GM12878 (cell line): Measurements from ENCODE around the gene PTPRC. TPM values are rescaled to one million over a fixed set of nuclear protein-coding genes. Genes with fewer than 3 reads are reported as not detected.
A peak's percentile ranks its signal among the peaks of the same experiment; 100 is the strongest.

Experiments
- ATAC-seq: fragments of 200-7000 bp; cut with Tn5 transposase; 3 replicates; pipeline ENCODE4 v1.9.1; 2020; ENCODE audit warnings: mild to moderate bottlenecking, moderate library complexity
- BruUV-seq: library from RNA; stranded (reverse); fragments of 400-500 nt; replicated peaks from 2 replicates; lab custom pipeline; 2021; lab: Mats Ljungman, UMichigan
- CTCF ChIA-PET: fragments of 300-600 bp; sonication (Branson Sonifier 250); formaldehyde crosslinking; extraction: SDS; loops from one replicate; lab custom pipeline; 2021; ENCODE audit warnings: inconsistent platforms; lab: Yijun Ruan, JAX
- POLR2A ChIA-PET: fragments of 350-600 bp; formaldehyde crosslinking; extraction: SDS; loops from one replicate; lab custom pipeline; 2021; ENCODE audit warnings: inconsistent platforms; lab: Charles Lee
- RAD21 ChIA-PET: fragments of 300-600 bp; sonication (Branson Sonifier 250); formaldehyde crosslinking; loops from one replicate; lab custom pipeline; 2023; ENCODE audit warnings: antibody characterized with exemption; ENCODE audit not compliant: unreplicated experiment; lab: Charles Lee
- SMC1A ChIA-PET: fragments of 300-600 bp; sonication (Branson Sonifier 250); formaldehyde crosslinking; loops from one replicate; lab custom pipeline; 2023; ENCODE audit not compliant: unreplicated experiment, uncharacterized antibody; lab: Charles Lee
- DNase-seq: peaks from one replicate; pipeline ENCODE4 v3.0.0-alpha.2; 2011; ENCODE audit warnings: low read depth, low spot score
- FAIRE-seq: peaks from 3 replicates; lab custom pipeline; 2011; peaks lifted over from hg19 to GRCh38; lab: Jason Lieb, UNC
- H2AFZ ChIP-seq: 2 replicates; pipeline ENCODE4 v1.6.0; 2011; ENCODE audit warnings: low read depth, low read length, control low read depth; ENCODE audit not compliant: control insufficient read depth
- H3K27ac ChIP-seq: 2 replicates; pipeline ENCODE4 v1.5.1; 2011; ENCODE audit warnings: control low read depth; ENCODE audit not compliant: control insufficient read depth, insufficient read depth
- H3K27me3 ChIP-seq, 2 experiments: replicated peaks in 1 of 2; 2 replicates each; pipeline versions ENCODE4 v1.6.0 to v1.6.1; 2011; ENCODE audit warnings: low read length in 1 of 2; ENCODE audit not compliant: control insufficient read depth in 2 of 2, insufficient read depth in 2 of 2
- H3K36me3 ChIP-seq, 2 experiments: 2 replicates each; pipeline ENCODE4 v1.5.1; 2011; ENCODE audit warnings: low read length in 1 of 2; ENCODE audit not compliant: control insufficient read depth in 2 of 2, insufficient read depth in 2 of 2
- H3K4me1 ChIP-seq: 2 replicates; pipeline ENCODE4 v1.6.1; 2011; ENCODE audit warnings: mild to moderate bottlenecking, low read length, moderate library complexity, mixed read lengths; ENCODE audit not compliant: control insufficient read depth, insufficient read depth
- H3K4me2 ChIP-seq: 2 replicates; pipeline ENCODE4 v1.6.0; 2011; ENCODE audit warnings: control low read depth; ENCODE audit not compliant: control insufficient read depth, insufficient read depth
- H3K4me3 ChIP-seq: fragments of 200-600 bp; sonication (generic); 2 replicates; pipeline ENCODE4 v1.5.1; 2016
- H3K79me2 ChIP-seq: 2 replicates; pipeline ENCODE4 v1.6.0; 2011; ENCODE audit warnings: low read length; ENCODE audit not compliant: control insufficient read depth, insufficient read depth
- H3K9ac ChIP-seq: 2 replicates; pipeline ENCODE4 v1.8.0; 2011; ENCODE audit warnings: low read length, control low read depth, mixed read lengths; ENCODE audit not compliant: control insufficient read depth, insufficient read depth
- H3K9me3 ChIP-seq: replicated peaks from 3 replicates; pipeline ENCODE4 v1.5.1; 2011; ENCODE audit warnings: mild to moderate bottlenecking, low read length; ENCODE audit not compliant: control insufficient read depth, insufficient read depth
- H4K20me1 ChIP-seq: 2 replicates; pipeline ENCODE4 v1.6.0; 2011; ENCODE audit not compliant: control insufficient read depth, insufficient read depth
- KDM1A ChIP-seq: fragments of 200-600 bp; sonication (generic); IDR thresholded peaks from 2 replicates; pipeline ENCODE4 v1.6.1; 2016; ENCODE audit warnings: borderline replicate concordance
- SMAD5 ChIP-seq: IDR thresholded peaks from 2 replicates; pipeline ENCODE4 v1.6.1; 2016; ENCODE audit warnings: antibody characterized with exemption, low read depth
- SRF ChIP-seq, 2 experiments: IDR thresholded peaks; 2 replicates each; pipeline ENCODE4 v1.6.1; 2011; ENCODE audit warnings: low read depth in 2 of 2, low read length in 2 of 2, mild to moderate bottlenecking in 1 of 2, moderate library complexity in 1 of 2
- ZBTB11 ChIP-seq: fragments of 450-650 bp; formaldehyde crosslinking; IDR thresholded peaks from 2 replicates; pipeline ENCODE4 v1.5.0; 2022; ENCODE audit warnings: mild to moderate bottlenecking, missing genetic modification characterization
- ZNF384 ChIP-seq: IDR thresholded peaks from 2 replicates; pipeline ENCODE4 v1.6.1; 2012; ENCODE audit warnings: low read depth, mild to moderate bottlenecking, low read length, improper control_type of control experiment, borderline replicate concordance
- WGBS: methylation state at CpG from one replicate; pipeline ENCODE4 v1.1.6; 2016; ENCODE audit warnings: low lambda C conversion rate; ENCODE audit not compliant: insufficient replicate concordance, insufficient coverage; ENCODE audit errors: missing lambda C conversion rate; 5-methylcytosine and 5-hydroxymethylcytosine counted together
- in situ Hi-C: fragments of 300-500 bp; cut with MboI; formaldehyde crosslinking; loops from 9 replicates; pipeline ENCODE4 v1.14.3; 2018; ENCODE audit warnings: mixed read lengths
- intact Hi-C: fragments of 100-400 bp; cut with micrococcal nuclease; formaldehyde crosslinking; loops from one replicate; pipeline ENCODE4 v1.14.2; 2022; ENCODE audit not compliant: unreplicated experiment
- polyA plus RNA-seq, 11 experiments: library from polyadenylated mRNA; depleted of rRNA in 4 of 11; unstranded in 6 of 11; stranded (reverse) in 5 of 11; fragments of >200 nt; fragmentation: Nextera tagmentation in 4 of 11; fragmentation: Illumina TruSeq in 1 of 11; extraction: Ambion mirVana in 4 of 11; extraction: Trizol in 1 of 11; gene quantifications; 1 replicate in 1 of 11; 2 replicates in 10 of 11; pipeline versions ENCODE4 v1.2.1 to v1.2.3, GENCODE V29; 2011 to 2016; ENCODE audit warnings: inconsistent platforms in 2 of 11, missing spikeins in 2 of 11, low read depth in 1 of 11
- total RNA-seq, 4 experiments: library from RNA; depleted of rRNA in 3 of 4; stranded (reverse); fragments of >200 nt in 3 of 4; fragmentation: Illumina TruSeq in 1 of 4; extraction: Trizol in 1 of 4; gene quantifications; 2 replicates each; pipeline versions ENCODE4 v1.2.1 to v1.2.3, GENCODE V29; 2013 to 2021
- TF ChIP-seq, protein P1 (sequence below): fragments of 450-650 bp; IDR thresholded peaks from 2 replicates; pipeline ENCODE4 v1.6.1; 2017; ENCODE audit warnings: mild to moderate bottlenecking

The PTPRC gene
- total and polyA plus RNA-seq, 10 of the 15 experiments (the other 5 are each of a cell fraction or from before 2014, with no cell fraction given) = 72.9 to 221 (median 118) TPM

DNA sequence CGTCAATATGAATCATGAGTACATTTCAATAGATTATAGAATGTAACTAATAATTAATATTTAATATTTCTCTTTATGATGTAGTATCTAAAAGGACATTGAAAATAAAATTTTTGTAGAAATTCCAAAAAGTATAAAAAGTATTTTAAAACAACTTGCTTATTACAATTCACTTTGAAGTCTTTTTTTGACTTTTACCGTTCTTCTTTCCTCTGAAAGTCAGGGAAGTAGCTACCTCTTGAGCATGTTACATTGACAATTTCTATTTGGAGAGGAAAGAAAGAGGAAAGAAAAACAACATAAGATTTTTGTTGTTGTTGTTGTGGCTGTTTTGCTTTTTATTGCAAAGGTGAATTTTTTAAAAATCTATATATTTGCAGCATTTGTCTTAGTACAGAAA is 1.3 kb downstream of the PTPRC start:
- 0% methylated on average over 2 of the region's 2 CpGs for WGBS
- FAIRE-seq = no peak
- Histone ChIP-seq H3K79me2 (peaks cover 57% of the 10 kb centered on the region), H3K27me3 (no peaks in the 10 kb centered on the region), H4K20me1 (no peaks in the 10 kb centered on the region), H3K9me3 (no peaks in the 10 kb centered on the region), H3K9ac (peak overlapping the region; percentile 86), H3K4me3 (peak overlapping the region; percentile 76), H2AFZ (peak overlapping the region; percentile 10), H3K36me3 (no peaks in the 10 kb centered on the region), H3K4me1 (peaks cover 12% of the 10 kb centered on the region), H3K27ac (peak overlapping the region; percentile 68), H3K4me2 (peak overlapping the region; percentile 53; the same call in 1 of the 2 replicates)
- no TSS peak for BruUV-seq
- intact Hi-C loops (loop anchor here (5.0 kb wide), 2 partner anchors 92 to 173 kb away; no protein-coding TSS in a partner anchor), in situ Hi-C loops (no loop called here)
- RAD21 ChIA-PET = interaction anchor here (1.0 to 10.8 kb wide), 12 partner anchors 10 to 56 kb away, joined by 3 to 154 read pairs (median 8); no protein-coding TSS in a partner anchor
- TF ChIP-seq SRF (IDR thresholded peaks at IDR 0.05; ENCODE audit: low read depth in 2 of 2, low read length in 2 of 2) = no peak
- no peak for TF ChIP-seq KDM1A
- TF ChIP-seq ZBTB11 (CRISPR knock-in tag) = no peak
- TF ChIP-seq, protein P1, sequence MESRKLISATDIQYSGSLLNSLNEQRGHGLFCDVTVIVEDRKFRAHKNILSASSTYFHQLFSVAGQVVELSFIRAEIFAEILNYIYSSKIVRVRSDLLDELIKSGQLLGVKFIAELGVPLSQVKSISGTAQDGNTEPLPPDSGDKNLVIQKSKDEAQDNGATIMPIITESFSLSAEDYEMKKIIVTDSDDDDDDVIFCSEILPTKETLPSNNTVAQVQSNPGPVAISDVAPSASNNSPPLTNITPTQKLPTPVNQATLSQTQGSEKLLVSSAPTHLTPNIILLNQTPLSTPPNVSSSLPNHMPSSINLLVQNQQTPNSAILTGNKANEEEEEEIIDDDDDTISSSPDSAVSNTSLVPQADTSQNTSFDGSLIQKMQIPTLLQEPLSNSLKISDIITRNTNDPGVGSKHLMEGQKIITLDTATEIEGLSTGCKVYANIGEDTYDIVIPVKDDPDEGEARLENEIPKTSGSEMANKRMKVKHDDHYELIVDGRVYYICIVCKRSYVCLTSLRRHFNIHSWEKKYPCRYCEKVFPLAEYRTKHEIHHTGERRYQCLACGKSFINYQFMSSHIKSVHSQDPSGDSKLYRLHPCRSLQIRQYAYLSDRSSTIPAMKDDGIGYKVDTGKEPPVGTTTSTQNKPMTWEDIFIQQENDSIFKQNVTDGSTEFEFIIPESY = no peak
- no peak for TF ChIP-seq SMAD5
- no peak for TF ChIP-seq ZNF384
- POLR2A ChIA-PET = interaction anchor here (3.0 to 8.5 kb wide), 2 partner anchors 10 to 18 kb away, joined by 11 to 106 read pairs; no protein-coding TSS in a partner anchor
- ATAC-seq = no peak
- SMC1A ChIA-PET = interaction anchor here (0.6 to 10.6 kb wide), 15 partner anchors 10 to 599 kb away, joined by 3 to 251 read pairs (median 13); no protein-coding TSS in a partner anchor
- no peak for DNase-seq
- CTCF ChIA-PET = interaction anchor here (1.2 to 5.8 kb wide), 4 partner anchors 19 to 45 kb away, joined by 3 to 45 read pairs (median 8); no protein-coding TSS in a partner anchor
